Loucy (cell line): ENCODE results near the gene CACHD1.

Source experiments
- CTCF ChIP-seq: fragments of 200-600 bp; sonication (generic); conservative IDR thresholded peaks from 2 replicates; pipeline ENCODE4 v1.5.1; 2014; ENCODE audit warnings: mild to moderate bottlenecking, antibody characterized with exemption, low read length
- EZH2phosphoT487 ChIP-seq: fragments of 200-600 bp; IDR thresholded peaks from 2 replicates; pipeline ENCODE4 v1.6.1; 2018; ENCODE audit warnings: antibody characterized with exemption, mild to moderate bottlenecking, moderate library complexity, borderline replicate concordance

DNA sequence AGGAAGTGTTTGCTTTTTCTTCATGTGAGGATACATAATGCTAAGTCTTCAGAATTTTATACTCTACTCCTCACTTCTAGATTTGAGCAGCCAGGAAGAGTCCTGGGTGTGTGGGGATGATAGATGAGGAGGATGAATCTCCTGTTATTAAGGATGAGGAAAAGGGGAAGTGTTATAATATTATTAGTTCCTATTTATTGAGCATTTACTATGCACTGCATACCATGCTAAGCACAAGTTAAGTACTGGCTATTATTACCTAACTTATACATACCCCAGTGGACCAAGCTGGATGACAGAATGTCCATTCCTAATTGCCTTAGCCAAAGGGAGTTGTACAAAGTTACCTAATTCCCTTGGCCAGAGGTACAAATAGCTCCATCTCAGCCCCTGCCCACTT is 19.8 kb downstream of the CACHD1 start:
- TF ChIP-seq CTCF = no peak
- no peak for TF ChIP-seq EZH2phosphoT487
